WERI-Rb-1 (cell line): Measurements from ENCODE around the gene WDFY1.
"Not testable (repeated sequence)": the region's sequence is repeated elsewhere in the genome, so short reads cannot be mapped to it uniquely, and the experiment has no call there.

ENCODE experiments used
- DNase-seq: peaks from one replicate; pipeline ENCODE4 v3.0.0-alpha.2; 2020
- H3K27ac ChIP-seq: fragments of 250-450 bp; sonication (Bioruptor Pico); 2 replicates; pipeline ENCODE4 v1.5.1; 2020; ENCODE audit warnings: mild to moderate bottlenecking, moderate library complexity
- H3K27me3 ChIP-seq: fragments of 250-450 bp; sonication (Bioruptor Pico); 2 replicates; pipeline ENCODE4 v1.5.1; 2021; ENCODE audit warnings: mild to moderate bottlenecking, low read depth, moderate library complexity; ENCODE audit not compliant: insufficient read depth, severe bottlenecking
- H3K36me3 ChIP-seq: fragments of 250-450 bp; sonication (Bioruptor Pico); 2 replicates; pipeline ENCODE4 v1.5.1; 2020; ENCODE audit warnings: mild to moderate bottlenecking, moderate library complexity
- H3K4me3 ChIP-seq: 2 replicates; pipeline ENCODE4 v1.5.1; 2011; ENCODE audit warnings: low read depth, mild to moderate bottlenecking, control low read depth, low read length
- H3K9me3 ChIP-seq: fragments of 250-450 bp; sonication (Bioruptor Pico); 2 replicates; pipeline ENCODE4 v1.5.1; 2021; ENCODE audit warnings: mild to moderate bottlenecking, moderate library complexity; ENCODE audit not compliant: severe bottlenecking
- CTCF ChIP-seq: IDR thresholded peaks from 2 replicates; pipeline ENCODE4 v1.5.1; 2011; ENCODE audit warnings: low read depth, mild to moderate bottlenecking, control low read depth, inconsistent platforms, low read length

Gene WDFY1

DNA sequence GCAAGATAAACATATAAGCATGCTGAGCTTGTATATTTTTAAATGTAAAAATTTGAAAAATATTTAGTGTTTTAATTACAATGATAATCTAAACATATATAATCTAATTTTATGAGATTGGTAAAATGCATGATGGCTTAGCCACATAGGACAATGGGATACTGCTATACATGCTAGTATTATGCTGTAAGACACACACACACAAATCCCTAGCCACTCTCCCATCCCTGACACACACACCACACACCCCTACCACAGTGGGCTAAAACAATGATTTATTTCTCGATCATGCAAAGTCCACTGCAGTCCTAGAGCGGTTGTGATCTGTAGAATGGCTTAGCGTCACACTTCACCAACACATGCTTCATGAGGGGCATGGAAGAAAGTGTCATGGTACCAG lies 71.5 kb downstream of the WDFY1 start:
- no peak overlapping the region for H3K27ac ChIP-seq

GRCh38 chr2:223872772-223873171 lies 72.4 kb downstream of the WDFY1 start:
- not testable (repeated sequence) for DNase-seq, H3K36me3 ChIP-seq, H3K27me3 ChIP-seq, H3K27ac ChIP-seq, H3K9me3 ChIP-seq, H3K4me3 ChIP-seq

More for the DNA sequence above, 71.5 kb downstream of the WDFY1 start:
- TF ChIP-seq CTCF = no peak
- no peaks in the 10 kb centered on the region for H3K9me3 ChIP-seq
- no peak for DNase-seq
- H3K4me3 ChIP-seq = no peak overlapping the region
- peaks cover 6% of the 10 kb centered on the region for H3K36me3 ChIP-seq
- H3K27me3 ChIP-seq = no peaks in the 10 kb centered on the region

DNA sequence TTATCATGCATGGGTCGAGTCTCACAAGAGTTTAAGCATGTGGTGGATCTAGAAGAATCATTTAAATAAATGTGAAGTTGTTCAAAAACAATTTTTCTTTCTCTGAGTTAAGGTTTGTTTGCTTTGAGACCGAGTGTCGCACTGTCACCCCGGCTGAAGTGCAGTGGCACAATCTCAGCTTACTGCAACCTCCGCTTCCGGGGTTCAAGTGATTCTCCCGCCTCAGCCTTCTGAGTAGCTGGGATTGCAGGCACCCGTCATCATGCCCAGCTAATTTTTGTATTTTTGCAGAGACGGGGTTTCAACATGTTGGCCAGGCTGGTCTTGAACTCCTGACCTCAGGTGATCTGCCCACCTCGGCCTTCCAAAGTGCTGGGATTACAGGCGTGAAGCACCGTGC lies 73.5 kb downstream of the WDFY1 start:
- not testable (repeated sequence) for H3K27me3 ChIP-seq, H3K9me3 ChIP-seq, H3K4me3 ChIP-seq, H3K27ac ChIP-seq, H3K36me3 ChIP-seq, DNase-seq

- no peak for TF ChIP-seq CTCF
- DNase-seq = no peak
- no peak overlapping the region for H3K27ac ChIP-seq
- H3K27me3 ChIP-seq = no peaks in the 10 kb centered on the region
- H3K9me3 ChIP-seq = no peaks in the 10 kb centered on the region
- H3K4me3 ChIP-seq = no peak overlapping the region
- no peaks in the 10 kb centered on the region for H3K36me3 ChIP-seq
Observed at GRCh38 chr2:223870840-223871611, 74.1 kb downstream of the WDFY1 start.

DNA sequence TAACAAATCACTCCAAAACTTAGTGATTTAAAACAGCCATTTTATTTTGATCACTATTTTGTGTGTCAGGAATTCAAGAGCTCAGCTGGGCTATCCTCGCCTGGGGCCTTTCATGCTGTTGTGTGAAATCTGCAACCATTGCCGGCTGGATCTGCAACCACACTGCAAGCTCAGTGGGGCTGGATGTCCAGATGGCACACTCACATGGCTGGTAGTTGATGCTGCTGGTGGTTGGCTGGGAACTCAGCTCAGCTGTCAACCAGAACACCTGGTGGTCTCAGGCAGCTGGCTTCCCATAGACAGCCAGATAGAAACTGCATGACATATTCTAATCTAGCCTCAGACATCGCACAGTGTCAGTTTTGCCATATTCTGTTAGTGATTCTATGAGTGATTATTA lies 77.1 kb downstream of the WDFY1 start:
- no peaks in the 10 kb centered on the region for H3K9me3 ChIP-seq
- no peak for TF ChIP-seq CTCF
- H3K27ac ChIP-seq = peak overlapping the region; percentile 29
- DNase-seq = peak; percentile 69
- H3K27me3 ChIP-seq = no peaks in the 10 kb centered on the region
- H3K36me3 ChIP-seq = no peaks in the 10 kb centered on the region
- no peak overlapping the region for H3K4me3 ChIP-seq

DNA sequence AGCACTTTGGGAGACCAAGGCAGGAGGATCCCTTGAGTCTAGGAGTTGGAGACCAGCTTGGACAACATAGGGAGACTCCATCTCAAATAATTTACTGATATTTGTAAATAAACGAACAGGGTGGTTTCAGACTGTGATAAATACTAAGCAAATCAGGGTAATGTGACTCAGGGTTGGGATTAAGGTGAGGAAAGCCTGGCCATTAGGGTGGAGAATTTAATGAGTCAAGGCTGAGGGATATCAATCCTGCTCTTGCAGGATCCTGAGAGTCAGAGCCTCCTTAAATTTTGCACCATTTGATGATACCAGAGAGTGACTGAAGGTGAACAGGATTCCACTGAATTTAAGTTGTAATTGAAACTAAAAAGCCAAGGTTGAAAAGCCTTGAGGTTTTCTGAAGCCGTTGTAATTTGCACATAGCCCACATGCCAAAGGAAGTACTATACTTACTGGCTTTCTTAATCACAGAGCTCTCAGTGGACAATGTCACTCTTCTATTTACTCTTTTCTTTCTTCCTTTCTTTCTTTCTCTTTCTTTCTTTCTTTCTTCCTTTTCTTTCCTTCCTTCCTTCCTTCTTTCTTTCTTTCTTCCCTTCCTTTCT lies 79.1 kb downstream of the WDFY1 start:
- H3K27me3 ChIP-seq = no peaks in the 10 kb centered on the region
- H3K4me3 ChIP-seq = no peak overlapping the region
- no peak overlapping the region for H3K27ac ChIP-seq
- no peak for TF ChIP-seq CTCF
- no peaks in the 10 kb centered on the region for H3K36me3 ChIP-seq
- H3K9me3 ChIP-seq = no peaks in the 10 kb centered on the region
- no peak for DNase-seq

DNA sequence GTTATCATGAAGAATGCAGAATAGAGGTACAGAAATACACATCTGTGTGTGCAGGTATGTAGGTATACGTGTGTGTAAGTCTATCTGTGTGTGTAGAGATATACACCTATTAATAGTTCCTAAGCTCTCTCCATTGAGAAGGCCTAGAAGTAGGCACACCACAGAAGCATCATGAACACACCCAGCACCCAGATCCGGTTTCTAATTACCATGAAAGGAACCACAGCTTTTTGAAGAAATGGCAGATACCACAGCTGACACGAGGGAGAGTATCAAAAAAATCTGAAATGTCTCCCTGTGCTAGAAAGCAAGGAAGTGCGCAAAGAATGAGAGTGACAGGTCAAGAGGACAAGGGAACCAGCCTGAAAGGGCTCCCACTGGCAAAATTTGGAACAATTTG lies 80.0 kb downstream of the WDFY1 start:
- H3K27ac ChIP-seq = no peak overlapping the region
- H3K27me3 ChIP-seq = no peaks in the 10 kb centered on the region
- no peak overlapping the region for H3K4me3 ChIP-seq
- DNase-seq = no peak
- TF ChIP-seq CTCF = no peak
- H3K36me3 ChIP-seq = no peaks in the 10 kb centered on the region
- H3K9me3 ChIP-seq = no peaks in the 10 kb centered on the region
